Adipose tissue (tissue), 3 donors: ENCODE results near the gene P2RX4. TPM values are rescaled to one million over a fixed set of nuclear protein-coding genes. Genes with fewer than 3 reads are reported as not detected.
"Not testable (repeated sequence)": the region's sequence is repeated elsewhere in the genome, so short reads cannot be mapped to it uniquely, and the experiment has no call there.

Experiments
- H3K27ac ChIP-seq: one replicate; pipeline ENCODE4 v1.5.1; 2013; ENCODE audit warnings: low read depth, low read length
- WGBS, 3 donors: extraction: QIAGEN DNeasy Blood & Tissue Kit; methylation state at CpG; one replicate each; pipeline ENCODE4 v1.1.7; 2013; 5-methylcytosine and 5-hydroxymethylcytosine counted together
- polyA plus RNA-seq, 3 donors: library from polyadenylated mRNA; stranded (reverse); fragments of 200-250 nt; gene quantifications; one replicate each; pipeline ENCODE4 v1.2.3, GENCODE V29; 2013
- donor health status: healthy with polysubstance abuse.
- donor health status: Bipolar disorder and iron deficiency.
- donor health status: healthy.

The P2RX4 gene
- polyA plus RNA-seq, 3 donors: 10.6 to 21.3 (median 12.0) TPM

GRCh38 chr12:121184984-121185889 is 24.7 kb upstream of the P2RX4 start:
- 91 to 96% (median 92%) methylated on average over 7 of the region's 7 CpGs for WGBS, 3 donors
- H3K27ac ChIP-seq: no peak overlapping the region

- 78 to 93% (median 80%) methylated on average over 2 of the region's 2 CpGs for WGBS, 3 donors
- H3K27ac ChIP-seq: no peak overlapping the region
Measured at GRCh38 chr12:121186826-121187225, 23.1 kb upstream of the P2RX4 start.

GRCh38 chr12:121187501-121187900 is 22.4 kb upstream of the P2RX4 start:
- WGBS, 3 donors: 87 to 89% (median 88%) methylated on average over 7 of the region's 7 CpGs
- H3K27ac ChIP-seq: no peak overlapping the region

GRCh38 chr12:121188227-121188626 is 21.7 kb upstream of the P2RX4 start:
- no peak overlapping the region for H3K27ac ChIP-seq
- 98 to 100% (median 98%) methylated on average over 2 of the region's 2 CpGs for WGBS, 3 donors

GRCh38 chr12:121189131-121189530 is 20.8 kb upstream of the P2RX4 start:
- WGBS, 3 donors: 93 to 96% (median 95%) methylated on average over 9 of the region's 9 CpGs
- H3K27ac ChIP-seq: no peak overlapping the region

- H3K27ac ChIP-seq: no peak overlapping the region
- WGBS, 3 donors: 82 to 87% (median 83%) methylated on average over 9 of the region's 9 CpGs
Measured at GRCh38 chr12:121189619-121190155, 20.2 kb upstream of the P2RX4 start.

- H3K27ac ChIP-seq: no peak overlapping the region
- WGBS, 3 donors: 29 to 69% (median 30%) methylated on average over 2 of the region's 2 CpGs
Measured at GRCh38 chr12:121190523-121191031, 19.4 kb upstream of the P2RX4 start.

GRCh38 chr12:121191151-121191550 is 18.8 kb upstream of the P2RX4 start:
- H3K27ac ChIP-seq: no peak overlapping the region
- WGBS, 3 donors: 83 to 93% (median 85%) methylated on average over 3 of the region's 3 CpGs

GRCh38 chr12:121196902-121197301 is 13.0 kb upstream of the P2RX4 start:
- no peak overlapping the region for H3K27ac ChIP-seq
- 39 to 79% (median 52%) methylated on average over 6 of the region's 6 CpGs for WGBS, 3 donors

GRCh38 chr12:121198949-121199348 is 11.0 kb upstream of the P2RX4 start:
- no peak overlapping the region for H3K27ac ChIP-seq
- WGBS, 3 donors: 74 to 86% (median 75%) methylated on average over 7 of the region's 7 CpGs

- 92 to 96% (median 95%) methylated on average over 5 to 6 of the region's 6 CpGs for WGBS, 3 donors
- H3K27ac ChIP-seq: not testable (repeated sequence)
Measured at GRCh38 chr12:121201140-121201539, 8.8 kb upstream of the P2RX4 start.

- no peak overlapping the region for H3K27ac ChIP-seq
Measured at GRCh38 chr12:121202407-121203355, 7.2 kb upstream of the P2RX4 start.

GRCh38 chr12:121203482-121203881 is 6.4 kb upstream of the P2RX4 start:
- 54 to 88% (median 81%) methylated on average over 11 of the region's 11 CpGs for WGBS, 3 donors
- no peak overlapping the region for H3K27ac ChIP-seq

More at GRCh38 chr12:121202407-121203355, 7.2 kb upstream of the P2RX4 start:
- 68 to 71% (median 69%) methylated on average over 14 of the region's 14 CpGs for WGBS, 3 donors

- no peak overlapping the region for H3K27ac ChIP-seq
- 72 to 91% (median 72%) methylated on average over 7 of the region's 7 CpGs for WGBS, 3 donors
Measured at GRCh38 chr12:121205491-121205890, 4.4 kb upstream of the P2RX4 start.

- not testable (repeated sequence) for H3K27ac ChIP-seq
- 82 to 97% (median 94%) methylated on average over 10 of the region's 10 CpGs for WGBS, 3 donors
Measured at GRCh38 chr12:121208571-121208970, 1.4 kb upstream of the P2RX4 start.

- WGBS, 3 donors: 82 to 91% (median 87%) methylated on average over 15 of the region's 15 CpGs
- no peak overlapping the region for H3K27ac ChIP-seq
Measured at GRCh38 chr12:121209221-121209620, 708 bp upstream of the P2RX4 start.

GRCh38 chr12:121212875-121213274 is 2.9 kb downstream of the P2RX4 start:
- no peak overlapping the region for H3K27ac ChIP-seq
- WGBS, 3 donors: 88 to 95% (median 94%) methylated on average over 5 of the region's 5 CpGs

- H3K27ac ChIP-seq: no peak overlapping the region
- WGBS, 3 donors: 72 to 75% (median 74%) methylated on average over 11 of the region's 11 CpGs
Measured at GRCh38 chr12:121214166-121214777, 4.3 kb downstream of the P2RX4 start.
